HepG2 (cell line): Measurements from ENCODE around the gene PIH1D2. TPM values are rescaled to one million over a fixed set of nuclear protein-coding genes. Genes with fewer than 3 reads are reported as not detected.

Experiments
- AGO2 ChIP-seq: fragments of 200-400 bp; formaldehyde crosslinking; optimal IDR thresholded peaks from 2 replicates; pipeline ENCODE3; 2017; ENCODE audit warnings: mild to moderate bottlenecking, low read depth, low read length, moderate library complexity
- ETV5 ChIP-seq: IDR thresholded peaks from 2 replicates; pipeline ENCODE4 v1.6.1; 2018; ENCODE audit warnings: missing biosample characterization, missing genetic modification reagents, inconsistent platforms, borderline replicate concordance
- HNRNPL ChIP-seq: fragments of 200-400 bp; formaldehyde crosslinking; IDR thresholded peaks from 2 replicates; pipeline ENCODE4 v1.6.1; 2017; ENCODE audit warnings: mild to moderate bottlenecking, low read depth, low read length
- KMT2A ChIP-seq: sonication (generic); formaldehyde crosslinking; IDR thresholded peaks from 2 replicates; pipeline ENCODE4 v1.4.0; 2020; ENCODE audit warnings: missing genetic modification reagents
- MIER3 ChIP-seq: IDR thresholded peaks from 2 replicates; pipeline ENCODE4 v1.6.1; 2016; ENCODE audit warnings: missing compliant biosample characterization, borderline replicate concordance
- NPAS2 ChIP-seq: sonication (generic); formaldehyde crosslinking; IDR thresholded peaks from 2 replicates; pipeline ENCODE4 v1.8.0; 2022; ENCODE audit warnings: mild to moderate bottlenecking, missing genetic modification reagents, borderline replicate concordance
- ONECUT2 ChIP-seq: sonication (generic); formaldehyde crosslinking; IDR thresholded peaks from 2 replicates; pipeline ENCODE4 v1.4.0; 2020; ENCODE audit warnings: missing genetic modification reagents
- PAF1 ChIP-seq: IDR thresholded peaks from 2 replicates; pipeline ENCODE4 v1.6.1; 2016; ENCODE audit warnings: missing genetic modification reagents, missing compliant biosample characterization
- RELA ChIP-seq: sonication (generic); formaldehyde crosslinking; IDR thresholded peaks from 2 replicates; pipeline ENCODE4 v1.4.0; 2020; ENCODE audit warnings: missing genetic modification reagents
- SNAI1 ChIP-seq: sonication (generic); formaldehyde crosslinking; IDR thresholded peaks from 2 replicates; pipeline ENCODE4 v1.5.0; 2020; ENCODE audit warnings: mild to moderate bottlenecking, missing genetic modification reagents, borderline replicate concordance
- SNRNP70 ChIP-seq: fragments of 200-400 bp; formaldehyde crosslinking; IDR thresholded peaks from 2 replicates; pipeline ENCODE4 v1.6.1; 2017; ENCODE audit warnings: mild to moderate bottlenecking, low read depth, low read length, moderate library complexity
- TBX3 ChIP-seq: fragments of 450-650 bp; IDR thresholded peaks from 2 replicates; pipeline ENCODE4 v1.6.1; 2017; ENCODE audit warnings: antibody characterized with exemption, mild to moderate bottlenecking, inconsistent platforms, borderline replicate concordance
- TEAD2 ChIP-seq: sonication (generic); formaldehyde crosslinking; IDR thresholded peaks from 2 replicates; pipeline ENCODE4 v1.9.0; 2021; ENCODE audit warnings: missing genetic modification reagents
- TOPORS ChIP-seq: sonication (generic); formaldehyde crosslinking; IDR thresholded peaks from 2 replicates; pipeline ENCODE4 v1.8.0; 2023; ENCODE audit warnings: mild to moderate bottlenecking, missing genetic modification reagents
- ZBTB25 ChIP-seq: IDR thresholded peaks from 2 replicates; pipeline ENCODE4 v1.6.1; 2018; ENCODE audit warnings: missing genetic modification reagents
- ZNF879 ChIP-seq: sonication (generic); formaldehyde crosslinking; IDR thresholded peaks from 2 replicates; pipeline ENCODE4 v1.8.1; 2023; ENCODE audit warnings: missing genetic modification reagents
- ZSCAN25 ChIP-seq: sonication (generic); formaldehyde crosslinking; IDR thresholded peaks from 2 replicates; pipeline ENCODE4 v1.8.0; 2022; ENCODE audit warnings: mild to moderate bottlenecking, missing genetic modification reagents
- polyA plus RNA-seq, 8 experiments: library from polyadenylated mRNA; depleted of rRNA in 3 of 8; stranded (reverse) in 7 of 8; unstranded in 1 of 8; fragments of >200 nt; fragmentation: Illumina TruSeq in 4 of 8; extraction: Trizol in 4 of 8; gene quantifications; 2 replicates each; pipeline versions ENCODE4 v1.2.1 to v1.2.3, GENCODE V29; 2011 to 2016; ENCODE audit warnings: low read depth in 4 of 8, missing spikeins in 1 of 8, mixed read lengths in 1 of 8; ENCODE audit not compliant: insufficient read depth in 1 of 8
- total RNA-seq, 5 experiments: library from RNA; depleted of rRNA; stranded (reverse); fragments of >200 nt; fragmentation: Illumina TruSeq; extraction: Trizol; gene quantifications; 2 replicates each; pipeline ENCODE4 v1.2.3, GENCODE V29; 2016; ENCODE audit warnings: low read depth in 1 of 5
- TF ChIP-seq, protein P1 (sequence below): sonication (generic); formaldehyde crosslinking; IDR thresholded peaks from 2 replicates; pipeline ENCODE4 v1.4.0; 2020; ENCODE audit warnings: missing genetic modification reagents, borderline replicate concordance
- TF ChIP-seq, protein P2 (sequence below), 2 experiments: sonication (generic) in 1 of 2; formaldehyde crosslinking in 1 of 2; IDR thresholded peaks; 2 replicates each; pipeline versions ENCODE4 v1.6.1 to v1.9.0; 2014 to 2022; ENCODE audit warnings: antibody characterized with exemption in 1 of 2, borderline replicate concordance in 1 of 2, inconsistent platforms in 1 of 2, low read depth in 1 of 2, missing genetic modification reagents in 1 of 2

The PIH1D2 gene
- total and polyA plus RNA-seq, 2 of the 13 experiments (the other 11 are each of a cell fraction or from before 2014, with no cell fraction given) = 0.49 to 2.7 TPM

DNA sequence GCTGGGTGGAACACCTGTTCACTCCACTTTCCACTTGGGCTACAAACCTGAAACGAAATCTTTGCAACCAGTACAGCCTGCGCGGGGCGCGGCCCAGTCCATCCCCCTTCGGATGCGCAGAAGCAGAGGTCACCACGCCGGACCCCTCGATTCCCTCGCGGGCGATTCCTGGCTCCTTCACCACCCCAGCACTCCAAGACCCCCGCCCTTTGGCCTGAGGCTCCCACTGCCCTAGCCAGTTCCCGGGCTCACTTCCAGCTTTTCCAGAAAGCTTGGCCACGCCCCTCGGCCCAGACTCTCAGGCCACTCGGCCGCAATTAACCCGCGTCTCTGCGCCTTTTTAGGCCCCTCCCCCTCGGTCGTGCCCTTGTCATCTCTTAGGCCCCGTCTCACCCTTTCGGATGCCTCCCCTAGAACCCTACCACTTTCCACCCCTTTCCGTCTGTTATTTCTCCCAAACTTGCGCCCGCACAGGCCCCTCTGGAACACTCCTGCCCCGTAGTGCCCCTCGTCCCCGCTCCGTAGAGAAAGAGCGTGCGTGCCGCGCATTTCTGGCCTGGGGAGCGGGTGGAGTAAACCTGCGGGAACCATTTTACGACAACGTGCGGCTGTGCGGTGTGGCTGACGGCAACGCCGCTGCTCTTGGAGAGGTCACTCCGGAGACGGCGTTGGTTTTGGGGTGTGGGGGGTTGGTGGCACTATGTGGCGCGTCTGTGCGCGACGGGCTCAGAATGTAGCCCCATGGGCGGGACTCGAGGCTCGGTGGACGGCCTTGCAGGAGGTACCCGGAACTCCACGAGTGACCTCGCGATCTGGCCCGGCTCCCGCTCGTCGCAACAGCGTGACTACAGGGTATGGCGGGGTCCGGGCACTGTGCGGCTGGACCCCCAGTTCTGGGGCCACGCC lies 48.8 kb downstream of the PIH1D2 start, which contains the start of gene DLAT (continued):
- TF ChIP-seq ZNF879 (CRISPR knock-in tag) (no peak), ETV5 (CRISPR knock-in tag) (peak; percentile 19; the same call in 1 of the 2 replicates), SNRNP70 (no peak), KMT2A (CRISPR knock-in tag) (peak; percentile 93), HNRNPL (0 out of 2 replicates have a peak, but pooled peaks have one; percentile 46), ONECUT2 (peak; percentile 10; the same call in 1 of the 2 replicates), TBX3 (no peak; the same call in 1 of the 2 replicates), TEAD2 (no peak), AGO2 (peak; percentile 96), TOPORS (CRISPR knock-in tag) (peak; percentile 88), ZBTB25 (CRISPR knock-in tag) (peak; percentile 87), PAF1 (CRISPR knock-in tag) (no peak), NPAS2 (no peak), ZSCAN25 (CRISPR knock-in tag) (peak; percentile 28; the same call in 1 of the 2 replicates), RELA (CRISPR knock-in tag) (no peak), MIER3 (CRISPR knock-in tag) (peak; percentile 48; the same call in 1 of the 2 replicates), SNAI1 (CRISPR knock-in tag) (peak; percentile 63; the same call in 1 of the 2 replicates)
- TF ChIP-seq, protein P1, sequence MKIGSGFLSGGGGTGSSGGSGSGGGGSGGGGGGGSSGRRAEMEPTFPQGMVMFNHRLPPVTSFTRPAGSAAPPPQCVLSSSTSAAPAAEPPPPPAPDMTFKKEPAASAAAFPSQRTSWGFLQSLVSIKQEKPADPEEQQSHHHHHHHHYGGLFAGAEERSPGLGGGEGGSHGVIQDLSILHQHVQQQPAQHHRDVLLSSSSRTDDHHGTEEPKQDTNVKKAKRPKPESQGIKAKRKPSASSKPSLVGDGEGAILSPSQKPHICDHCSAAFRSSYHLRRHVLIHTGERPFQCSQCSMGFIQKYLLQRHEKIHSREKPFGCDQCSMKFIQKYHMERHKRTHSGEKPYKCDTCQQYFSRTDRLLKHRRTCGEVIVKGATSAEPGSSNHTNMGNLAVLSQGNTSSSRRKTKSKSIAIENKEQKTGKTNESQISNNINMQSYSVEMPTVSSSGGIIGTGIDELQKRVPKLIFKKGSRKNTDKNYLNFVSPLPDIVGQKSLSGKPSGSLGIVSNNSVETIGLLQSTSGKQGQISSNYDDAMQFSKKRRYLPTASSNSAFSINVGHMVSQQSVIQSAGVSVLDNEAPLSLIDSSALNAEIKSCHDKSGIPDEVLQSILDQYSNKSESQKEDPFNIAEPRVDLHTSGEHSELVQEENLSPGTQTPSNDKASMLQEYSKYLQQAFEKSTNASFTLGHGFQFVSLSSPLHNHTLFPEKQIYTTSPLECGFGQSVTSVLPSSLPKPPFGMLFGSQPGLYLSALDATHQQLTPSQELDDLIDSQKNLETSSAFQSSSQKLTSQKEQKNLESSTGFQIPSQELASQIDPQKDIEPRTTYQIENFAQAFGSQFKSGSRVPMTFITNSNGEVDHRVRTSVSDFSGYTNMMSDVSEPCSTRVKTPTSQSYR = peak; percentile 73; the same call in 1 of the 2 replicates
- TF ChIP-seq, protein P2, sequence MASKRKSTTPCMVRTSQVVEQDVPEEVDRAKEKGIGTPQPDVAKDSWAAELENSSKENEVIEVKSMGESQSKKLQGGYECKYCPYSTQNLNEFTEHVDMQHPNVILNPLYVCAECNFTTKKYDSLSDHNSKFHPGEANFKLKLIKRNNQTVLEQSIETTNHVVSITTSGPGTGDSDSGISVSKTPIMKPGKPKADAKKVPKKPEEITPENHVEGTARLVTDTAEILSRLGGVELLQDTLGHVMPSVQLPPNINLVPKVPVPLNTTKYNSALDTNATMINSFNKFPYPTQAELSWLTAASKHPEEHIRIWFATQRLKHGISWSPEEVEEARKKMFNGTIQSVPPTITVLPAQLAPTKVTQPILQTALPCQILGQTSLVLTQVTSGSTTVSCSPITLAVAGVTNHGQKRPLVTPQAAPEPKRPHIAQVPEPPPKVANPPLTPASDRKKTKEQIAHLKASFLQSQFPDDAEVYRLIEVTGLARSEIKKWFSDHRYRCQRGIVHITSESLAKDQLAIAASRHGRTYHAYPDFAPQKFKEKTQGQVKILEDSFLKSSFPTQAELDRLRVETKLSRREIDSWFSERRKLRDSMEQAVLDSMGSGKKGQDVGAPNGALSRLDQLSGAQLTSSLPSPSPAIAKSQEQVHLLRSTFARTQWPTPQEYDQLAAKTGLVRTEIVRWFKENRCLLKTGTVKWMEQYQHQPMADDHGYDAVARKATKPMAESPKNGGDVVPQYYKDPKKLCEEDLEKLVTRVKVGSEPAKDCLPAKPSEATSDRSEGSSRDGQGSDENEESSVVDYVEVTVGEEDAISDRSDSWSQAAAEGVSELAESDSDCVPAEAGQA (IDR thresholded peaks at IDR 0.05; ENCODE audit: low read depth) = peak; percentile 52; the same call in 1 of the 2 replicates
- TF ChIP-seq, protein P2 (CRISPR knock-in tag; IDR thresholded peaks at IDR 0.05; ENCODE audit: borderline replicate concordance) = no peak
